K562 (cell line): ENCODE results near the gene FABP2.

Experiments used
- NR2C1 ChIP-seq, 2 experiments: fragments of 450-650 bp; IDR thresholded peaks; 2 replicates each; pipeline ENCODE4 v1.6.1; 2017; ENCODE audit warnings: mild to moderate bottlenecking in 2 of 2, antibody characterized with exemption in 1 of 2, inconsistent platforms in 1 of 2, missing compliant biosample characterization in 1 of 2, missing genetic modification characterization in 1 of 2
- SFPQ ChIP-seq: fragments of 200-400 bp; formaldehyde crosslinking; IDR thresholded peaks from 2 replicates; pipeline ENCODE4 v1.6.1; 2017; ENCODE audit warnings: mild to moderate bottlenecking, low read depth, low read length, moderate library complexity
- SNAPC5 ChIP-seq: fragments of 250-450 bp; sonication (Bioruptor Pico); IDR thresholded peaks from 2 replicates; pipeline ENCODE4 v1.8.0; 2021; ENCODE audit warnings: moderate library complexity, mild to moderate bottlenecking, inconsistent platforms
- ZNF146 ChIP-seq: IDR thresholded peaks from one replicate; pipeline ENCODE4 v1.6.1; 2018; ENCODE audit warnings: missing compliant biosample characterization; ENCODE audit not compliant: unreplicated experiment

GRCh38 chr4:119329835-119330620, 8.1 kb upstream of the FABP2 start:
- TF ChIP-seq ZNF146 (CRISPR knock-in tag) = no peak
- TF ChIP-seq SNAPC5 = no peak
- TF ChIP-seq SFPQ = no peak
- TF ChIP-seq NR2C1 (IDR thresholded peaks at IDR 0.05) = no peak
- TF ChIP-seq NR2C1 (tag; IDR thresholded peaks at IDR 0.05) = no peak
